D341Med (cell line): ENCODE results near the gene OR2D2.
A peak's percentile ranks its signal among the peaks of the same experiment; 100 is the strongest.
"Not testable (repeated sequence)": the region's sequence is repeated elsewhere in the genome, so short reads cannot be mapped to it uniquely, and the experiment has no call there.

ENCODE experiments used
- DNase-seq: peaks from one replicate; pipeline ENCODE4 v3.0.0; 2012; ENCODE audit warnings: low spot score

OR2D2 gene, protein sequence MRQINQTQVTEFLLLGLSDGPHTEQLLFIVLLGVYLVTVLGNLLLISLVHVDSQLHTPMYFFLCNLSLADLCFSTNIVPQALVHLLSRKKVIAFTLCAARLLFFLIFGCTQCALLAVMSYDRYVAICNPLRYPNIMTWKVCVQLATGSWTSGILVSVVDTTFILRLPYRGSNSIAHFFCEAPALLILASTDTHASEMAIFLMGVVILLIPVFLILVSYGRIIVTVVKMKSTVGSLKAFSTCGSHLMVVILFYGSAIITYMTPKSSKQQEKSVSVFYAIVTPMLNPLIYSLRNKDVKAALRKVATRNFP

DNA sequence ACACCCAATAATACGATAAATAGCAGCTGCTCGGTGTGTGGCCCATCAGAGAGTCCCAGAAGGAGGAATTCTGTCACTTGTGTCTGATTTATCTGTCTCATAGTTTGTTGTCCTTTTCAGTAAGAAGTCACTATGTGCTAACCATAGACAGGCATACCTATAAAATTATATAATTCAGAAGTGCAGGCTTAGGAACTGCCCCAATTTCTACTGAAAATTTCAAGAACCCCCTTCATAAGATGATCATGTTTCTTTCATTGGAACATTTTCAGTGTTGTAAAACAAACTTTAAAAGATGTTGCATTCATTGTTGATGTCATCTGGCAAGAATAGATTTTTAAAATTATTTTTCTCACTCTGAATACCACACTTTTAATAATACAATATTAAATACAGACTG lies at the start of gene OR2D2:
Gene OR2D2 (minus strand): TSS at position 101 of the 400 bp plus-strand sequence. CDS start 0 bp downstream, at position 101.
- DNase-seq, result no peak

DNA sequence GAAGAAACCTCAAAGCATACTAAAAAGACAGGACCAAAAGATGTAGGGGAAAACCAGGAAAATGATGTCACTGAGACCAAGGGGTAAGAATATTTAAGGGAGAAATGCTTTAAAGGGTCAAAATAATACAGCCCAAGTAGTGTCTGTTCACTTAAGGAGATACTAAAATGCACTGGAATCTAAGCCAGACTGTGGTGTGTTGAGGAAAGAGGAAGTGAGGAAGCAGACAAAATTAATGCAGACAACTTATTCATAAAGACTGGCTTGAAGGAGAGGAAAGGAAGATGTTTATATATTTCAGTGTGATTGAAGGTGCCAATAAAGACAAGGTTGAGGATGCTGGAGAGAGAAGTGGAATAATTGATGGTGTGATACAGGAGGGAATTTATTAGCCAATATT lies 49.7 kb upstream of the OR2D2 start:
- no peak for DNase-seq

DNA sequence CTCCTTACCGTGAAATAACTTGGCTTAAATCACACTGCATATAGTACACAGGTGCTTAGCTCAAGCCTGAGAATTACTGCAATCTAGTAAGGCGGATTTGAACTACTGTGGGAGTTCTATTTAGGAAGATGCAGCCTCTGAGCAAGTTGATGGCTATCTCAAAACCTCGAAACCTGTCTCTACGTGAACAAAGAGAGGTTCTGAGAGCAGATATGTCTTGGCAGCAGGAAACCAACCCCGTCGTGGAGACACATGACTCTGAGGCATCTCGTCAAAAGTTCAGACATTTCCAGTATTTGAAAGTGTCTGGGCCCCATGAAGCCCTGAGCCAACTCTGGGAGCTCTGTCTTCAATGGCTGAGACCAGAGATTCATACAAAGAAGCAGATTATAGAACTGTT lies 39.8 kb upstream of the OR2D2 start:
- no peak for DNase-seq

DNA sequence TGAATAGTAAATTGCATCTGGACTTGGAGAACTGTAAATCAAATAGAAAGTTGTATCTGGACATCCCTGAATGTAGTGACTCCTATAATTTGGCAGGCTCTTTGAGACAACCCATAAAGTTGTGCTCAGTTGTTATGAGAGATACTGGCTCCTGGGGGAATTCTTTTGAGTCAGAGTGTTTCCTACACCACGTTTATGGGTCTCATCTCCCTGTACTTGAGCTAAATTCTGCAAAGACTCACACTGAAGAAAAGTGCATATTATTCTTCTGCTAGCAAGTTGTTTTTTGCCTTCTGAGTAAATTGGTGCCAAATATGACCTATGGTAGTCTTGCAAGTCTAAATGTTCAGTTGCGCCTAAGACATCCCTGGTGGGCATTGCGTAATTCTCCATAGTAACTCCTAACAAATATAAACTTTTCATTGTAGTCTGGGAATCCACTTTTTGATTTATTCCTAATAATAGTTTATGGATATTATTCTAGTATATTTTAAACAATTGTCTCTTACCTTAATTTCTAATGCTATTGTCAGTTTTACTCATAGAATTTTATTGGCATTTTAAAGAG lies 38.9 kb upstream of the OR2D2 start:
- no peak for DNase-seq

DNA sequence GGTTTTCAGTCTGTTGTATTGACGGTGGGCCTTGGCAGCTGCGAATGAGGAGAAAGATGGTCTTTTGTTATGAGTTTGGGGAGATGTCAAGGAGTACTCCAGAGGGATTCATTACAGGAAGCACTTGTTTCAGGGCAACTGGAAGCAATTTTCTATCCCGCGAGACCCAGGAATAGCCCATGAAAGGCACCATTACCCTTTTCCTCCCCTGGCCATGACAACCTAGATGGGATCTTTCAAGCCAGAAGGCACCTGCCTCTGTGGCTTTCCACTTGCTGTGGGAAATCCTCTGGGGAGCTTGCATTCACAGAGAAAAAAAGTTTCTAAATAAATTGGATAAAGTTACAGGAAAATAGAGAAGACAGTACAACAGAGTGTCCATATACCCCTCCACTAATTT lies 36.6 kb upstream of the OR2D2 start:
- DNase-seq, result no peak

DNA sequence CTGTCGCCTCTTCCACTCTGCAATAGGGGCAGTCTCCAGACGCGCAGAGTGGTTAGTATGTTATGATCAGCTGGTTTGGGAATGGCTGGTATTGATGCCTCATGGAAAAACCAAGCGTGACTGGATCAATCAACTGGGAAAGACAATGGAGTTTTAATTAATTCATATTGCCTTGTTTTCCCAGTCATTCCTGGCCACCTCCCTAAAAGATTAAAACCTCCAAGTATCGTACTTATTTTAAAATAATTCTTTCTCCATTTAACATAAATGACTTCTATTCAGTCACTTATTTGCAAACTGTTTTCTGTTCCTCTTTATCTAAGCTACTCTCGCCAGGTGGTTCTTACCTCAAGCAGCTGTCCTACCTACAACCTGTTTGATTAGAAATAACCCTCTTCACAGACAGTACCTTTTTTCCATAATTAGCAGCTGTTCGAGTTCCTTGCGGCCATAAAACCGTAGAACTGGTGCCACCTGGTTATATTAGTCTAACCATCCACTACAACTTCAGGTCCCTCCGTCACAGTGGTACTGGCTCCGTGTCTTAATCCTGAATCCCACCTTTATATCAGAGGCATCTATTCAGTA lies 34.8 kb upstream of the OR2D2 start:
- no peak for DNase-seq

DNA sequence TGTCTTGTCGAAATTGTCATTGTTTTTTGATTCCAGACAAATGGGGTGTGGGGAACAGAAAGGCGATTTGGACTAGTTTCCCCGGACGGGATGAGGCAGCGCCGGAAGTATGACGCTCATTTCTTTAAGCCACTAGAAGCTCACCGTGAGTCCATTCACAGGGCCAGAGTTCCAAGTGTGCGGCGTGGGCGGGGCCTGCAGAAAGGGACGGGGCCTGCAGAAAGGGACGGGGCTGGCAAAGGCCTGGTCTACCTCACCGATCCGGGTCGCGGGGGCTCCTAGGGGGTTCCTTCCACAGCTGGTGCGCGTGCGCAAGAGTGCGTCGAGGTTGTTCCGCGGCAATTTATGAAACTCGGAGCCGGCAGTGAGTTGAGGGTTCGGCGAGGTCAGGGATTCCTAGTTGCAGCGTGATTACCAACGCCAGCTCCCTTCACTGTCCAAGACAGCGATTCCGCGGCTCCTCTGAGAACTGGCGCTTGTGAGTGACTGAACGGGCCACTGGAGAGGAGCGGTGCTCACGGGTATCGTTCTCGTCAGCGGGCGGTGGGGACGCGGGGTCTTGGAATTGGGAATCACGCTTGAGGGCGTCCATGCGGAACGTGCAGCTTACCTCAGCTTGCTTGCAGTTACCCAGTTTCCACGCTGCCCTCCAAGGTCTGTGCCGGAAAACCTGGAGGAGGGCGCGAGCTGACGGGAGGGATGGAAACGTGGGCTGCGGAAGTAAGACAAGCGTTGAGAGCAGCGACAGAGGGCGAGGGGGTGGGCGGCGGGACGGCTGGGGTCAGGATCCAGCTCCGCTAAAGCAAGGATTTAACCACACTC lies 34.1 kb upstream of the OR2D2 start, which contains the start of gene ZNF215:
Gene ZNF215 (plus strand): TSS at position 219 of the 822 bp plus-strand sequence. CDS start 5,847 bp downstream, outside the sequence.
- DNase-seq, result peak; percentile 22

DNA sequence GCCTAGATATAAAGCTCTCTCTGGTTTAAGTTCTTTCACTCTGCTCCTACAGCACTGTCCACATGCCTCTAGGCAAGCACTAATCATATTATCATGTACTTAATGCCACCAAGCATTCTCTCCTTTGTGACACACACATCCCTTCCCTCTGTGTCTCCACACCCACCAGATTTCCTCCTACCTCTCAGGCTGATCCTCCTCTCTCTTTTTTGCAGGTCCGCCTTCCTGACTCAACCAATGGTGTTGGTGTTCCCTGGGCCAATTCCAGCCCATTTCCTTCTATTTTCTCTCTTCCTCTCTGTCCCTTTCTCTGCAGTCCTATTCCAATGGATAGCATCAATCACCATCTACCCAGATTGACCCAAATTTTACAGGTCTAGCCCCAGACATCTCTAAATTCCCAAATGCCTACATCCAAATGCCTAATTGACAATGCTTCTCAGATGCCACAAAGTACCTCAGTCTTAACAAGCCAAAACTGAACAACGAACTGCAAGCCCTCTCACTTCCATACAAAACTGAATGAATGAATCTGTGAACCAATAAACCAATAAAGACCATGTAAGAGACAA lies 33.4 kb upstream of the OR2D2 start:
- no peak for DNase-seq

DNA sequence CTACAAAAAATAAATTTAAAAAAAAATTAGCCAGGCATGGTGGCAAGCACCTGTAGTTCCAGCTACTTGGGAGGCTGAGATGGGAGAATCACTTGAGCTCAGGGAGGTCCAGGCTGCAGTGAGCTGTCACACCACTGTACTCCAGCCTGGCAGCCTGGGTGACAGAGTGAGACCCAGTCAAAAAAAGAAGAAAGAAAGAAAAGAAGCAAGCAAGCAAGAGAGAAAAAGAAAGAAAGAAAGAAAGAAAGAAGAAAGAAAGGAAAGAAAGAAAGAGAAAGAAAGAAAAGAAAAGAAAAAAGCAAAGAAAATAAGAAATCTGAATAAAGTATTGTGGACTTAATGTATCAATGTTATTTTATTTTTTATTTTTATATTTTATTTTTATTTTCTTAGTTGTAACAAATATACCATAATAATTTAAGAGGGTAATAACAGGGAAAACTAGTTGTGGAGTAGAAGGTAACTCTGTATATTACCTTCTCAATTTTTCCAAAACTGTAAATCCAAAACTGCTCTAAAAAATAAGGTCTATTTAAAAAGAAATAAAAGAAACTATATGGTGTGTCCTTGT lies 32.8 kb upstream of the OR2D2 start:
- DNase-seq, result no peak

DNA sequence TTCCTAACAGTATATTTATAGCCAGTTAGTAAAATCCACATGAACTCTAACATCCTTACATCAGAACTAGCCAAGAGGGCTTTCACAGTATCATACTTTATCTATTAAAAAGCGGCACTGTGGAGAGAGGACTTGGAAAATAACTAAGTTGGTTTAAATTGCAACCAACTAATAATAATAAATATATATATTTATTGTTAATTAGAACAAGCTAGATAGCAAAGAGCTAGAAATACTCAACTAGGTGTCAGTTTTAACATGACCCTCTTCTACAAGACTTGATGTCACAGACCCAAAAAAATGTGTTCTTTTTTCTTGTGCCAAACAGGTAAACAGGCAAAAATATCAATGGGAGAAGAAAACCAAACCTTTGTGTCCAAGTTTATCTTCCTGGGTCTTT lies 28.4 kb upstream of the OR2D2 start, which contains the start of gene OR2D3:
Gene OR2D3 (plus strand): TSS at position 301 of the 400 bp plus-strand sequence. CDS start 0 bp downstream, at position 301.
- DNase-seq, result no peak

DNA sequence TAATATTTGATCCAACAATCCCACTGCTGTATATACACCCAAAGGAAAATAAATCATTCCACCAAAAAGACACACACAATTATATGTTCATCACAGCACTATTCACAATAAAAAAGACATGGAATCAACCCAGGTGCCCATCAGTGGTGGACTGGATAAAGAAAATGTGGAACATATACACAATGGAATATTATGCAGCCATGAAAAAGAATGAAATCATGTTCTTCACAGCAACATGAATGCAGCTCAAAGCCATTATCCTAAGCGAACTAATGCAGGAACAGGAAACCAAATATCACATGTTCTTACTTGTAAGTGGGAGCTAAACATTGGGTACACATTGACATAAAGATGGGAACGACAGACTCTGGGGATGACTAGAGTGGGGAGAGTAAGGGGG lies 27.4 kb upstream of the OR2D2 start:
- DNase-seq, result no peak

DNA sequence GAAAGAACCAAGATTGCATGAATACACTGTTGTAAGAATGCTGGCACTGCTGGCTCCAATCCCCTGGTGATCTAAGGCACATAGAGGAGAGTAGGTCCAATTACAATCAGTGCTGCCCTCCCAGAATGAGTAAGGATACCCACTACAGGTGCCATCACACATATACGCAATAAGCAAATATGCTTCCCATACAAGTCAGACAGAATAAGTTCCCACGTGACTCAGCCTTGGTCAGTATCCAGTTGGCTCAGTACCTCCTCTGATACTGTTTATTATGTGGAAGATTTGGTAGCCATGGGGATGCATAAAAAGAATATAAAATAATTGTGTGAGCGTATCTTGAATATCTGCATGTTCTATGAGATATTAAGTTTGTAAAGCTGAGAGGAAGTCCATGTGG lies 19.6 kb upstream of the OR2D2 start:
- DNase-seq, result no peak

DNA sequence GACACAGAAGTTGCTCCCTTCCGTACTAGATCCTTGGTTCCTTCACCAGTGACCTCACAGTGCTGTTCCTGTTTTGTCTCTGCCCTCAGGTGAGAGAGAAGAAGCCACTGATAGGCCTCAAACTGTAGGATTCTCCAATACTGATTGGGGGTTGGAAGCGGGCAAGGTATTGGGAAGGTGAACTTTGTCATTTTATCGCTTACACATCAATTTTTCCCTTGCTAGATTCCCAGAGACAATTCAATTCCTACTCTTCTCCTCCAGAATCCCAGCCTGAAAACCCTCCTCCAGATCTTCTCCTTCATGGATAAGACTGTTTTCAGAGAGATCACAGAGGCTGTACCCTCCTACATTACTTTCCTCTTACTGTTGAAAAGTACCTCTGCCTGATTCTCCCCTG lies 19.1 kb upstream of the OR2D2 start:
- no peak for DNase-seq

DNA sequence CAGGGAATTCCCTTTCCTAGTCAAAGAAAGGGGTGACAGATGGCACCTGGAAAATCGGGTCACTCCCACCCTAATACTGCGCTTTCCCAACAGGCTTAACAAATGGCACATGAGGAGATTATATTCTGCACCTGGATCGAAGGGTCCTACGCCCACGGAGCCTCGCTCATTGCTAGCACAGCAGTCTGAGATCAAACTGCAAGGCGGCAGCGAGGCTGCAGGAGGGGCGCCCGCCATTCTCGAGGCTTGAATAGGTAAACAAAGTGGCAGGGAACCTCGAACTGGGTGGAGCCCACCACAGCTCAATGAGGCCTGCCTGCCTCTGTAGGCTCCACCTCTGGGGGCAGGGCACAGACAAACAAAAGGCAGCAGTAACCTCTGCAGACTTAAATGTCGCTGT lies 12.5 kb upstream of the OR2D2 start:
- not testable (repeated sequence) for DNase-seq

DNA sequence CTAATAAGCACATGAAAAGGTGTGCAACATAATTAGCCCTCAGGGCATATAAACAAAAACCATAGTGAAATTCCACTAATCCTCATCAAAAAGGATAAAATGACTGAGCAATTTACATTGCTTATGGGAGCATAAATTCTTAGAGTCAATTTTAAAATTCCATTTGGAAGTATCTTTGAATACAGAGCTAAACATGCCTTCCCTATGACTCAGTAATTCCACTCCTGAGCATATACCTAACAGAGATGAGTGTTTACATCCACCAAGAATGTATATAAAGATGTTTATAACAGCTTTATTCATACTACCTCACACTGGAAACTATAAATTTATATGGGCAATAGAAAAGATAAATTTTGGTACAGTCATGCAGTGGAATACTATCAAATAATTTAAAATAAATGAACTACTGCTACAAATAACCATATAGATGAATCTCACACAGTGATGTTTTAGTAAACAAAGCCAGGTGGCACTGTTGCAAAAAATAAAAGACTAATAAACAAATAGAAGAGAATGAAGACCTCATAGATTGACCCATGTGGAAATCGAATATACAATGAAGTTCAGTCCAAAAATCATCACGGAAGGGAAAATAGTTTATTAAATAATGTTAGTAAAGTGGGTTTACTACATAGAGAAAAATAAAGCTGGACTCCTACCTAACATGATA lies 8.2 kb upstream of the OR2D2 start:
- DNase-seq, result no peak

DNA sequence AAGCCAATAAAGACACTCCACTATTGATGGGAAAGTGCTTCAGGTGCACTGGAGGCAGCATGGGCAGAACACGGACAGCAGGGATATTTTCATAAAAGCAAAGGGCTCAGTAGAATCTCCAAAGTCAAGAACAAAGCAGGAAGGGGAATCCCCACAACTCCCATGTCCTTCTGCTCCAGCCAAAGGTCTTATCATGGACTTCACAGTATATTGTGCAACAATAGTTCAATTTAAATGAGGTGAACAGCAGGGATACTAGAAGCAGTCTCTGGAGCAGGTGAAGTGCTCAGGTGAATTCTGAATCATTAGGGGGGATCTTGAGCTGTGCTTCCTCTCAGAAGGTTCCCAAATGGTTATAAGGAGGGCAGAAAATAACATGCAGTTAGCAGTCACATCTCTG lies 6.6 kb upstream of the OR2D2 start:
- no peak for DNase-seq

DNA sequence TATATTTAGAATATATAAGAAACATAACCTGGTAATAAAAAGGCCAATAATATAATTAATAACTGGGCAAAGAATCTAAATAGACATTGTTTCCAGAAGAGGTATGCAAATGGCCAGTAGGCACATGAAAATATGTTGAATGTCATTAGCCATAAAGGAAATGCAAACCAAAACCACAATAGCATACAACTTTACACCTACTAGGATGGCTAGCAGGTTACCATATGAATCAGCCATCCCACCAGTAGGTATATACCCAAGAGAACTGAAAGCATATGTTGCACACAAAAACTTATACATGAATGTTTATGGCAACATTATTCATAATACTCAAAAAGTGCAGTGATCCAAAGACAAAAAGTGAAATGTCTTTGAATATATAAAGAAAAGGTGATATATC lies 2.7 kb upstream of the OR2D2 start:
- no peak for DNase-seq

DNA sequence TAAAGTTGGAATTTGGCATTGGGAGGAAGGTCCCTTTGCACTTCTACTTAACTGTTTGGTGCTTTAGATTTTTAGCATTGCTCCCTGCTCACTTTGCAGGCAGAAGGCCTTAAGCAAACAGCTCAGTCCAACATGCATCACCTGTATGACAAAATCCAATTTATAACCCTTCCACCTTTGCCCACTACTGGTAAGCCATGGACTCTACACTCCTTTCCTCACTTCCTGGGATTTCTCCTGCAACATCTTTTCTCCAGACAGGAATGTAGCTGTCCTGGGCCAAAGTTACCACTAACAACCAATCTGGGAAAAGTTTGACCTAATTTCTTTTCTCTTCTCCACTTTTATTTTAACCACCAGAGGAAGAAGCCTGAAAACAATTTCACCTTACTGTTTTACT lies 1.8 kb upstream of the OR2D2 start:
- no peak for DNase-seq

DNA sequence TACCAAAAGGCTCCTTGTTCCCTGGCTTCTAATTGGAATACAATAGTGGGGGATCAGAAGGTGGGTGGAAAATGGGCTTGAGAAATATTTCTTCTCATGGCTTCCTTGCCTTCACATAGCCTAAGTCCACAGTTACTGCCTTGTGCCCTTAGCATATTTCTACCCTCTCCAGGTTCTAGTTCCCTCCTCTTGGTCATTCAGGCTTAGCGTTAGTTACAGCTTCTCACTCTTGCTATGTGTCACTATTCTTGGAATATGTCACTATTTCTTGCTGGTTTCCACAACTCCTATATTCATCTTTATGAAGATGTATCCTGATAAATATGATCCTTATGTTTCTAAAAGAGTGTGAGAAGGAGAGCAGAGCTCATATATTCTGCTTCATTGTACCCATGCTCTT lies 2.5 kb downstream of the OR2D2 start:
- no peak for DNase-seq

DNA sequence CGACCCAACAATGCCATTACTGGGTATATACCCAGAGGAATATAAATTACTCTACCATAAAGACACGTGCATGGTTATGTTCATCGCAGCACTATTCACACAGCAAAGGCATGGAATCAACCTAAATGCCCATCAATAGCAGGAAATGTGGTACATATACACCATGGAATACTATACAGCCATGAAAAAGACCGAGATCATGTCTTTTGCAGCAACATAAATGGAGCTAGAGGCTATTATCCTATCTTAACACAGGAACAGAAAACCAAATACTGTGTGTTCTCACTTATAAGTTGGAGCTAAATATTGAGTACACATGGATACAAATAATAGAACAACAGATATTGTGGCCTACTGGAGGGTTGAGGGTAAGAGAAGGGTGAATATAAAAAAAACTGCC lies 3.5 kb downstream of the OR2D2 start:
- no peak for DNase-seq

DNA sequence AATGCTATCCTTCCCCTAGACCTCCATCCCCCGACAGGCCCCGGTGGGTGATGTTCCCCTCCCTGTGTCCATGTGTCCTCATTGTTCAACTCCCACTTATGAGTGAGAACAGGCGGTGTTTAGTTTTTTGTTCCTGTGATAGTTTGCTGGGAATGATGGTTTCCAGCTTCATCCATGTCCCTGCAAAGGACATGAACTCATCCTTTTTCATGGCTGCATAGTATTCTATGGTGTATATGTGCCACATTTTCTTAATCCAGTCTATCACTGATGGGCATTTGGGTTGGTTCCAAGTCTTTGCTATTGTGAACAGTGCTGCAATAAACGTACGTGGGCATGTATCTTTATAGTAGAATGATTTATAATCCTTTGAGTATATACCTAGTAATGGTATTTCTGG lies 4.6 kb downstream of the OR2D2 start:
- DNase-seq, result not testable (repeated sequence)
